Measurements from ENCODE around the gene EEFSEC. TPM values are rescaled to one million over a fixed set of nuclear protein-coding genes. Genes with fewer than 3 reads are reported as not detected.
A peak's percentile ranks its signal among the peaks of the same experiment; 100 is the strongest.

Gene EEFSEC
- total and polyA plus RNA-seq, 8 donors = 11.5 to 23.0 (median 19.9) TPM

DNA sequence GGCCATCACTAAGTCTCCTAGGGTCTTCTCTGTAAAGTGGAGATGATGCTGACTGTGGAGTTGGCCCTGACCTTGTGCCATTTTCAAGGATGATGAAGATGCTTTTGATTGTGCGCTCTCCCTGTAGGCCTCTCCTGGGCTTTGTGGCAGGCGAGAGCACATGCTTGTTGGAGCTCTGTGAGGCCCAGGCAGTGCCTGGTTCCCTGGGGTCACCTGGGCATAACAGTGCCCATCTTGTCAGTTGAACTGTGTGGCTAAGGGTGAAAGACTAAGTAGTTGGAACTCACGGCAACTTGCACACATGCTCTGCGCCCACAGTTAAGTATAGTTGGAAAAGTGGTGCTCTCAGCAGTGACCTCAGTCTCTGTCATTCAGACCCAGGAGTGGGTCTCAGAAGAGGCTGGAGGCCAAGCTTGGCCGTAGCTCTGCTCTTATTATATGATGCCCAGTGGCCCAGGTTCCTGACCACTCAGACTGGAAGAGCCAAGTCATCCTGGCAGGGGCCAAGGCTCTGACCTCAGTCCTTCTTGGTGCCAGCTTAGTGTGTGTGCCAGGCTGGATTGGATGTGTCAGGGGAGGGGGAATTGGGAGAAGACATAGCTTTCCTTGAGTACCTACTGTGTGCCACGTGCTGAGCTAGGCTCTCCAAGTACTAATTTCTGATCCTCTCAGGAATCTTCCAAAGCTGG lies 154.6 kb downstream of the EEFSEC start:
- H3K36me3 ChIP-seq = no peaks in the 10 kb centered on the region
- intact Hi-C loops (cut with DNase I) = no loop called here
- TF ChIP-seq, protein P1, sequence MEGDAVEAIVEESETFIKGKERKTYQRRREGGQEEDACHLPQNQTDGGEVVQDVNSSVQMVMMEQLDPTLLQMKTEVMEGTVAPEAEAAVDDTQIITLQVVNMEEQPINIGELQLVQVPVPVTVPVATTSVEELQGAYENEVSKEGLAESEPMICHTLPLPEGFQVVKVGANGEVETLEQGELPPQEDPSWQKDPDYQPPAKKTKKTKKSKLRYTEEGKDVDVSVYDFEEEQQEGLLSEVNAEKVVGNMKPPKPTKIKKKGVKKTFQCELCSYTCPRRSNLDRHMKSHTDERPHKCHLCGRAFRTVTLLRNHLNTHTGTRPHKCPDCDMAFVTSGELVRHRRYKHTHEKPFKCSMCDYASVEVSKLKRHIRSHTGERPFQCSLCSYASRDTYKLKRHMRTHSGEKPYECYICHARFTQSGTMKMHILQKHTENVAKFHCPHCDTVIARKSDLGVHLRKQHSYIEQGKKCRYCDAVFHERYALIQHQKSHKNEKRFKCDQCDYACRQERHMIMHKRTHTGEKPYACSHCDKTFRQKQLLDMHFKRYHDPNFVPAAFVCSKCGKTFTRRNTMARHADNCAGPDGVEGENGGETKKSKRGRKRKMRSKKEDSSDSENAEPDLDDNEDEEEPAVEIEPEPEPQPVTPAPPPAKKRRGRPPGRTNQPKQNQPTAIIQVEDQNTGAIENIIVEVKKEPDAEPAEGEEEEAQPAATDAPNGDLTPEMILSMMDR (IDR thresholded peaks at IDR 0.05) = no peak
- H3K4me1 ChIP-seq = no peaks in the 10 kb centered on the region
- H3K27me3 ChIP-seq = no peaks in the 10 kb centered on the region
- H3K27ac ChIP-seq = no peak overlapping the region
- no peaks in the 10 kb centered on the region for H3K9me3 ChIP-seq
- no peak for ATAC-seq
- no peak overlapping the region for H3K4me3 ChIP-seq
- DNase-seq = no peak

DNA sequence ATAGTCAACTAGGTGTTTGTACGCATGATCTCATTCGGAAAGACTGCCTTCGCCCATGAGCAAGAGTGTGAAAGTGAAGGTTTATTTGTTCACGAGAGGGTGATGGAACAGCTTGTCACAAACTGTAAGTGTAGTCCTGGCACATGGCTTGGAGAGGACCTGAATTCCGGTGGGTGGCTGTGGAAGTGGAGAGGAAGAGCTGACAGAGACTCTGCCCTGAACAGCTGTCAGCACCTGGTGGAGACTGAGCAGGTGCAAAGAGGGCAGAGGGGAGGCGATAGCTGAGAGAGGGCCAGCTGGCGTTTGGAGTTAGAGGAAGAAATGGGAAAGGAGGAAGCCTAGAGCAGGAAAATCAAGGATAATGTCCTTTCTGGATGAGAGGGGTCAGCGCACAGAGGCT lies 155.7 kb downstream of the EEFSEC start:
- ATAC-seq (no peak), DNase-seq (no peak)
- intact Hi-C loops (cut with DNase I) = no loop called here
- H3K36me3 ChIP-seq = no peaks in the 10 kb centered on the region
- TF ChIP-seq, protein P1 (IDR thresholded peaks at IDR 0.05) = no peak
- H3K9me3 ChIP-seq = no peaks in the 10 kb centered on the region
- H3K4me3 ChIP-seq = no peak overlapping the region
- H3K4me1 ChIP-seq = no peaks in the 10 kb centered on the region
- H3K27me3 ChIP-seq = no peaks in the 10 kb centered on the region
- H3K27ac ChIP-seq = no peak overlapping the region

DNA sequence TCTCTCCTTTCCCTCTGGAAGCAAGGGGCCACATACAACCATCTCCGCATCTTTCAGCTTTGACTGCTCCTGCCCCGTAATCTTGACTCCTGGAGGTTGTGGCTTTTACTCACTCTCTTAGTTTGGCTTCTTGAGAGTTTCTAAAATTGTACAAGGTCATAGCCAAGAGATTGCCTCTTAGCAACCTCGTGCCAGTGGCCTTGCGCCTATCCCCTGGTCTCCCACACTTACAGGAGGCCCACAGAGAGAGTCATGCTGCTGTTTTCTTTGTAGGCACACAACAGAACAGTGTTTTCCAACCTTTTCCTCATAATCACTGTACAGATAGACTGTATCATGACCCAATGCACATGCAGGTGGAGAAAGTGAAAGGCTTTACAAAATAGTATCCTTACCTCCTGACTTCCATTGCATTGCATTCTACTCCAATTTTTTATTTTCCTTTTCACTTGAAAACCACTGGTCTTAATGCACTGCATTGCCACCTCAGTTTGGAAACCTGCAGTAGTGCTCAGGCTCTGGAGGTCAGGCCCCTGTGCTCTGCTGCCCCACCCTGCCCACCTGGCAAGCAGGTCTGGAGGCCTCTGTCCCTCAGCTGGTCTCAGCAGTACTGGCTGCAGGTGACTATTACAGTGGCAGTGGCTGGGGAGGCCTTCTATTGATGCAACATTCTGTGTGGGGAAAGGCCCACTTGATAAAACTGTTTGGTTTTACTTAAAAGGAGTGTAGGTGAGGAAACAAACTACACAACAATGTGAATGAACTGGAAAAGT lies 157.2 kb downstream of the EEFSEC start:
- TF ChIP-seq, protein P1 (IDR thresholded peaks at IDR 0.05) = no peak
- Histone ChIP-seq H3K27ac (no peak overlapping the region), H3K4me1 (no peaks in the 10 kb centered on the region), H3K36me3 (no peaks in the 10 kb centered on the region), H3K27me3 (no peaks in the 10 kb centered on the region), H3K9me3 (no peaks in the 10 kb centered on the region), H3K4me3 (no peak overlapping the region)
- ATAC-seq = peak; percentile 42
- intact Hi-C loops (cut with DNase I) = no loop called here
- no peak for DNase-seq

DNA sequence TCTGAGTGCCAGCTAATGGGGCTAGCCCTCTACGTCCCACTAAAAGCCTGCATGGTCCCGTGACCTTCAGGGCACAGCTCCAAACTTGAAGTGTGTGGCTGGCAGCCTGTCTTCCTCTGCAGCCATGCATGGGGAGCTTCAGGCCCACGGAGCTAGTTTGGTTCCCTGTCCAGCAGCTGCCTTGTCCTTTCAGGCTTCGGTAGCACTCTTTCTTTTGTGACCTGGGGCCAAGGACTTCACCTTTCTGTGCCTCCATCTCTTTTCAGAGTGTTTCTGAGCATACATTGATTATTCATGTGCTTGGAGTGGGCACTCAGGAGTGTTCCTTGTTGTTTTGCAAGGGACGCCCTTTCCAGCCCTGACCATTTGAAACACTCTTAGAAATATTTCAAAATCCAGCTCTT lies 158.2 kb downstream of the EEFSEC start:
- no peaks in the 10 kb centered on the region for H3K9me3 ChIP-seq
- no peak overlapping the region for H3K4me3 ChIP-seq
- intact Hi-C loops (cut with DNase I) = no loop called here
- H3K4me1 ChIP-seq = no peaks in the 10 kb centered on the region
- H3K36me3 ChIP-seq = no peaks in the 10 kb centered on the region
- no peak overlapping the region for H3K27ac ChIP-seq
- TF ChIP-seq, protein P1 (IDR thresholded peaks at IDR 0.05) = no peak
- ATAC-seq (peak; percentile 83), DNase-seq (peak in 1 of 4 donors; percentile 48)
- no peaks in the 10 kb centered on the region for H3K27me3 ChIP-seq

DNA sequence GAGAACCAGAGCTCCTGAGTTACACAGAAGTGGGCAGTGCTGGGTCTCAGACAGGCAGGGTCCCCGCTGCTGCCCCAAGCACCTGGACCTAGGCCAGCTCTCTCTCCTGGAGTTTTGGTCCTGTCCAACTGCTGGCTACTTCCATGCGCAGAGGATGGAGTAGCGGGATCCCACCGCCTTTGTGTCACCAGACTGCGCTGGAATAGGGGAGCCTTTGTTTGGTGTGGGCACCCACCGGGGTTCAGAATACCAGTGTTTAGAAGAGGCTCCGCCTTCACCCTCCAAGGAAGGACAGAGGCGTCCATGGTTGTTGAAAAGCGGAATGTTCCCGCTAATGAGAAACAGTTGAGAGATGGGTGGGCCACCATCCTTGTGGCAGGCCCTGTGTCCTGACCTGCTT lies 159.0 kb downstream of the EEFSEC start:
- Histone ChIP-seq H3K27ac (no peak overlapping the region), H3K36me3 (no peaks in the 10 kb centered on the region), H3K4me1 (no peaks in the 10 kb centered on the region), H3K9me3 (no peaks in the 10 kb centered on the region), H3K4me3 (no peak overlapping the region), H3K27me3 (no peaks in the 10 kb centered on the region)
- ATAC-seq (no peak), DNase-seq (no peak)
- TF ChIP-seq, protein P1 (IDR thresholded peaks at IDR 0.05) = no peak
- intact Hi-C loops (cut with DNase I) = no loop called here
